Vagina (tissue), 2 donors: Measurements from ENCODE around the gene PRSS36.

ENCODE experiments used
- POLR2A ChIP-seq, 2 donors: fragments of 450-650 bp; IDR thresholded peaks; one replicate each; pipeline ENCODE4 v1.6.1; 2017; ENCODE audit warnings: antibody characterized with exemption in 2 of 2, mild to moderate bottlenecking in 2 of 2, moderate library complexity in 2 of 2
- TF ChIP-seq, protein P1 (sequence below), 3 experiments: fragments of 450-650 bp in 2 of 3; fragments of 200-600 bp in 1 of 3; sonication (generic) in 1 of 3; IDR thresholded peaks; one replicate each; pipeline ENCODE4 v1.5.1; 2017 to 2019; ENCODE audit warnings: antibody characterized with exemption in 3 of 3, mild to moderate bottlenecking in 2 of 3, moderate library complexity in 2 of 3

DNA sequence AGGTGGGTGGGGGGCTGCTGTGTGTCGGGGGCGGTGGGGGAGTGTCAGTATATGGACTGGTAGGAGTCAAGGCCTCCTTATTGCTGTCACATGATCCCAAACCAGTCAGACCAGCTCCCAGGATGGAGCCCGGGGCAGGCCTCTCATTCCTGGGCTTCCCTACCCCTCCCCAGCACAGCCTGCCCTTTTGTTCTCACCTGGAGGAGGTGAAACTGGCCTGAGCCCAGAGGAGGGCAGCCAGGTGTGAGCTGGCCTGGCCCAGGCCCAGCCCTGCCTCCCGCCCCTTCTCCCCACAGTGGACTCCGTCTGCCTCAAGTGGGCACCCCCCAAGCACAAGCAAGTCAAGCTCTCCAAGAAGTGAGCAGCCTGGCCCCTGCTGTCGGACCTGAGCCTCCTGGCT is 19.0 kb downstream of the PRSS36 start:
- TF ChIP-seq, protein P1, sequence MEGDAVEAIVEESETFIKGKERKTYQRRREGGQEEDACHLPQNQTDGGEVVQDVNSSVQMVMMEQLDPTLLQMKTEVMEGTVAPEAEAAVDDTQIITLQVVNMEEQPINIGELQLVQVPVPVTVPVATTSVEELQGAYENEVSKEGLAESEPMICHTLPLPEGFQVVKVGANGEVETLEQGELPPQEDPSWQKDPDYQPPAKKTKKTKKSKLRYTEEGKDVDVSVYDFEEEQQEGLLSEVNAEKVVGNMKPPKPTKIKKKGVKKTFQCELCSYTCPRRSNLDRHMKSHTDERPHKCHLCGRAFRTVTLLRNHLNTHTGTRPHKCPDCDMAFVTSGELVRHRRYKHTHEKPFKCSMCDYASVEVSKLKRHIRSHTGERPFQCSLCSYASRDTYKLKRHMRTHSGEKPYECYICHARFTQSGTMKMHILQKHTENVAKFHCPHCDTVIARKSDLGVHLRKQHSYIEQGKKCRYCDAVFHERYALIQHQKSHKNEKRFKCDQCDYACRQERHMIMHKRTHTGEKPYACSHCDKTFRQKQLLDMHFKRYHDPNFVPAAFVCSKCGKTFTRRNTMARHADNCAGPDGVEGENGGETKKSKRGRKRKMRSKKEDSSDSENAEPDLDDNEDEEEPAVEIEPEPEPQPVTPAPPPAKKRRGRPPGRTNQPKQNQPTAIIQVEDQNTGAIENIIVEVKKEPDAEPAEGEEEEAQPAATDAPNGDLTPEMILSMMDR (IDR thresholded peaks at IDR 0.05) = no peak
- TF ChIP-seq POLR2A (IDR thresholded peaks at IDR 0.05) = no peak
